GM12892 (cell line): ENCODE results near the gene LYPD6B.

Source experiments
- POLR2A ChIP-seq: IDR thresholded peaks from 2 replicates; pipeline ENCODE4 v1.6.1; 2011; ENCODE audit warnings: low read depth, low read length, control low read depth
- POLR2AphosphoS5 ChIP-seq: IDR thresholded peaks from 2 replicates; pipeline ENCODE4 v1.6.1; 2011; ENCODE audit warnings: low read depth, low read length, control low read depth
- TAF1 ChIP-seq: IDR thresholded peaks from 2 replicates; pipeline ENCODE4 v1.6.1; 2011; ENCODE audit warnings: low read depth, mild to moderate bottlenecking, control low read depth, low read length, borderline replicate concordance

GRCh38 chr2:149099298-149099697 lies 60.8 kb downstream of the LYPD6B start:
- TF ChIP-seq POLR2A, result no peak
- no peak for TF ChIP-seq TAF1
- TF ChIP-seq POLR2AphosphoS5, result no peak
